Neutrophil (primary cell): ENCODE results near the gene GRK7.

Experiments
- H3K27ac ChIP-seq: fragments of 200-600 bp; sonication (generic); 2 replicates; pipeline ENCODE4 v1.5.1; 2016; ENCODE audit warnings: mild to moderate bottlenecking, moderate library complexity
- H3K27me3 ChIP-seq: fragments of 200-600 bp; sonication (generic); 2 replicates; pipeline ENCODE4 v1.6.0; 2016; ENCODE audit warnings: mild to moderate bottlenecking
- H3K36me3 ChIP-seq: fragments of 200-600 bp; sonication (generic); 2 replicates; pipeline ENCODE4 v1.5.1; 2017
- H3K4me1 ChIP-seq, 2 experiments: fragments of 200-600 bp in 1 of 2; sonication (generic) in 1 of 2; 1 replicate in 1 of 2; 2 replicates in 1 of 2; pipeline versions ENCODE4 v1.5.1 to v1.6.1; 2013 to 2016; ENCODE audit warnings: low read depth in 1 of 2, low read length in 1 of 2, mild to moderate bottlenecking in 1 of 2, moderate library complexity in 1 of 2; ENCODE audit not compliant: control insufficient read depth in 1 of 2, insufficient read depth in 1 of 2
- H3K4me3 ChIP-seq, 2 experiments: fragments of 200-600 bp in 1 of 2; sonication (generic) in 1 of 2; 1 replicate in 1 of 2; 2 replicates in 1 of 2; pipeline ENCODE4 v1.5.1; 2013 to 2016; ENCODE audit warnings: low read depth in 1 of 2, low read length in 1 of 2, mild to moderate bottlenecking in 1 of 2, moderate library complexity in 1 of 2
- H3K9me3 ChIP-seq: fragments of 200-600 bp; sonication (generic); 2 replicates; pipeline ENCODE4 v1.5.1; 2016
- TF ChIP-seq, protein P1 (sequence below): fragments of 200-600 bp; sonication (generic); IDR thresholded peaks from 2 replicates; pipeline ENCODE4 v1.5.1; 2016; ENCODE audit warnings: antibody characterized with exemption

GRK7 gene

GRCh38 chr3:141739731-141740130 lies 23.5 kb upstream of the GRK7 start:
- no peak overlapping the region for H3K27ac ChIP-seq
- H3K4me1 ChIP-seq = peaks cover 35 to 36% of the 10 kb centered on the region in 2 experiments
- no peaks in the 10 kb centered on the region for H3K27me3 ChIP-seq
- TF ChIP-seq, protein P1, sequence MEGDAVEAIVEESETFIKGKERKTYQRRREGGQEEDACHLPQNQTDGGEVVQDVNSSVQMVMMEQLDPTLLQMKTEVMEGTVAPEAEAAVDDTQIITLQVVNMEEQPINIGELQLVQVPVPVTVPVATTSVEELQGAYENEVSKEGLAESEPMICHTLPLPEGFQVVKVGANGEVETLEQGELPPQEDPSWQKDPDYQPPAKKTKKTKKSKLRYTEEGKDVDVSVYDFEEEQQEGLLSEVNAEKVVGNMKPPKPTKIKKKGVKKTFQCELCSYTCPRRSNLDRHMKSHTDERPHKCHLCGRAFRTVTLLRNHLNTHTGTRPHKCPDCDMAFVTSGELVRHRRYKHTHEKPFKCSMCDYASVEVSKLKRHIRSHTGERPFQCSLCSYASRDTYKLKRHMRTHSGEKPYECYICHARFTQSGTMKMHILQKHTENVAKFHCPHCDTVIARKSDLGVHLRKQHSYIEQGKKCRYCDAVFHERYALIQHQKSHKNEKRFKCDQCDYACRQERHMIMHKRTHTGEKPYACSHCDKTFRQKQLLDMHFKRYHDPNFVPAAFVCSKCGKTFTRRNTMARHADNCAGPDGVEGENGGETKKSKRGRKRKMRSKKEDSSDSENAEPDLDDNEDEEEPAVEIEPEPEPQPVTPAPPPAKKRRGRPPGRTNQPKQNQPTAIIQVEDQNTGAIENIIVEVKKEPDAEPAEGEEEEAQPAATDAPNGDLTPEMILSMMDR = no peak
- no peaks in the 10 kb centered on the region for H3K9me3 ChIP-seq
- H3K4me3 ChIP-seq = peak overlapping the region in 1 of 2 experiments; percentile 75
- peaks cover 15% of the 10 kb centered on the region for H3K36me3 ChIP-seq

GRCh38 chr3:141740349-141740748 lies 22.9 kb upstream of the GRK7 start:
- Histone ChIP-seq H3K27me3 (no peaks in the 10 kb centered on the region), H3K27ac (no peak overlapping the region), H3K36me3 (peaks cover 21% of the 10 kb centered on the region), H3K4me1 (peaks cover 35 to 36% of the 10 kb centered on the region in 2 experiments), H3K4me3 (no peak overlapping the region), H3K9me3 (no peaks in the 10 kb centered on the region)
- TF ChIP-seq, protein P1 = no peak

- TF ChIP-seq, protein P1 = no peak
- Histone ChIP-seq H3K9me3 (no peaks in the 10 kb centered on the region), H3K27ac (no peak overlapping the region), H3K36me3 (peaks cover 50% of the 10 kb centered on the region), H3K4me3 (no peak overlapping the region), H3K27me3 (no peaks in the 10 kb centered on the region), H3K4me1 (peaks cover 24% of the 10 kb centered on the region in 2 experiments)
These were observed 19.9 kb upstream of the GRK7 start for GRCh38 chr3:141743305-141743704.

GRCh38 chr3:141746962-141747361 lies 16.2 kb upstream of the GRK7 start:
- H3K9me3 ChIP-seq = no peaks in the 10 kb centered on the region
- H3K4me3 ChIP-seq = no peak overlapping the region
- TF ChIP-seq, protein P1 = no peak
- no peaks in the 10 kb centered on the region for H3K4me1 ChIP-seq
- no peak overlapping the region for H3K27ac ChIP-seq
- H3K36me3 ChIP-seq = peaks cover 74% of the 10 kb centered on the region
- H3K27me3 ChIP-seq = no peaks in the 10 kb centered on the region

DNA sequence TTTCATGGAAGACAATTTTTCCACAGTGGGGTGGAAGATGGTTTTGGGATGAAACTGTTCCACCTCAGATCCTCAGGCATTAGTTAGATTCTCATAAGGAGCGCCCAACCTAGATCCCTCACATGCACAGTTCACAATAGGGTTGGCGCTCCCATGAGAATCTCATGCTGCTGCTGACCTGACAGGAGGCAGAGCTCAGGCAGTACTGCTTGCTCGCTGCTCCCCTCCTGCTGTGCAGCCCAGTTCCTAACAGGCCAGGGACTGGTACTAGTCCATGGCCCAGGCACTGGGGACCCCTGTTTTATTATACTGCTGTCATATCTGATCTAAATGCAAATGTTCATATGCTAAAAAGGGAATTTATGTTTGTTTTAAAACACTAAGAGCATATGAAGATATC lies 9.8 kb upstream of the GRK7 start:
- H3K36me3 ChIP-seq = peaks cover 23% of the 10 kb centered on the region
- H3K4me3 ChIP-seq = no peak overlapping the region
- no peaks in the 10 kb centered on the region for H3K9me3 ChIP-seq

More for the DNA sequence above, 9.8 kb upstream of the GRK7 start:
- TF ChIP-seq, protein P1 = no peak
- Histone ChIP-seq H3K27me3 (no peaks in the 10 kb centered on the region), H3K4me1 (no peaks in the 10 kb centered on the region), H3K27ac (no peak overlapping the region)
